ENCODE measurements around the gene ZNF653. TPM values are rescaled to one million over a fixed set of nuclear protein-coding genes. Genes with fewer than 3 reads are reported as not detected.

ZNF653 gene
- total RNA-seq, 2 experiments from 2014 or later = 7.4 to 7.5 TPM

GRCh38 chr19:11485245-11485837, 20.3 kb downstream of the ZNF653 start:
- Histone ChIP-seq H3K27me3 (ENCODE audit: control insufficient read depth in 1 of 2, insufficient read depth in 2 of 2, low read length in 2 of 2) (peaks cover 18 to 20% of the 10 kb centered on the region in 2 experiments), H3K4me1 (ENCODE audit: insufficient read depth, low read length) (peaks cover 27% of the 10 kb centered on the region), H3K36me3 (ENCODE audit: insufficient read depth, low read length) (peaks cover 9% of the 10 kb centered on the region), H3K9me3 (ENCODE audit: control insufficient read depth in 1 of 2, insufficient read depth in 1 of 2, low read length in 2 of 2) (peaks cover 0 to 21% of the 10 kb centered on the region in 2 experiments), H3K27ac (ENCODE audit: low read depth in 1 of 2, low read length in 2 of 2) (no peak overlapping the region), H3K4me3 (ENCODE audit: low read length) (no peak overlapping the region)
- intact Hi-C loops (cut with DNase I, micrococcal nuclease) = loop anchor here in 1 of 2 experiments (10.0 kb wide), 1 partner anchor 51 kb away; the partner anchor contains the start of genes ODAD3 and PRKCSH
- H3K36me3 Mint-ChIP-seq (ENCODE audit: low read depth) = peaks cover 10% of the 10 kb centered on the region
- ChIA-PET POLR2A (no interaction called here), CTCF (interaction anchor here (0.6 kb wide), 1 partner anchor 192 kb away, joined by 3 read pairs; no protein-coding TSS in a partner anchor)
- ATAC-seq (ENCODE audit: poor library complexity) (no peak), DNase-seq (no peak)
- no peak overlapping the region for H3K27ac Mint-ChIP-seq
- no peak overlapping the region for H3K4me3 Mint-ChIP-seq
- TF ChIP-seq CTCF (IDR thresholded peaks at IDR 0.05) = no peak
- no peaks in the 10 kb centered on the region for H3K9me3 Mint-ChIP-seq
- peaks cover 34% of the 10 kb centered on the region for H3K27me3 Mint-ChIP-seq
- H3K4me1 Mint-ChIP-seq (ENCODE audit: low read depth) = peaks cover 22% of the 10 kb centered on the region

- Histone ChIP-seq H3K36me3 (ENCODE audit: insufficient read depth, low read length) (peaks cover 7% of the 10 kb centered on the region), H3K27me3 (ENCODE audit: control insufficient read depth in 1 of 2, insufficient read depth in 2 of 2, low read length in 2 of 2) (peaks cover 24 to 31% of the 10 kb centered on the region in 2 experiments), H3K27ac (ENCODE audit: low read depth in 1 of 2, low read length in 2 of 2) (no peak overlapping the region), H3K9me3 (ENCODE audit: control insufficient read depth in 1 of 2, insufficient read depth in 1 of 2, low read length in 2 of 2) (peaks cover 0 to 25% of the 10 kb centered on the region in 2 experiments), H3K4me3 (ENCODE audit: low read length) (no peak overlapping the region), H3K4me1 (ENCODE audit: insufficient read depth, low read length) (peaks cover 36% of the 10 kb centered on the region)
- intact Hi-C loops (cut with DNase I, micrococcal nuclease) = loop anchor here (2.0 to 10.0 kb wide), 4 partner anchors 46 to 241 kb away; partner anchors contain the start of genes ODAD3 (in 2 of the 2) and PRKCSH (in 2 of the 2)
- ATAC-seq (ENCODE audit: poor library complexity) (no peak), DNase-seq (peak in 1 of 14 experiments; percentile 43)
- Mint-ChIP-seq H3K27ac (no peak overlapping the region), H3K4me1 (ENCODE audit: low read depth) (peaks cover 22% of the 10 kb centered on the region), H3K36me3 (ENCODE audit: low read depth) (peaks cover 8% of the 10 kb centered on the region), H3K4me3 (no peak overlapping the region), H3K9me3 (no peaks in the 10 kb centered on the region), H3K27me3 (peaks cover 42% of the 10 kb centered on the region)
- TF ChIP-seq CTCF (IDR thresholded peaks at IDR 0.05) = no peak
- ChIA-PET POLR2A (interaction anchor here (1.3 to 2.0 kb wide), 5 partner anchors 9 to 115 kb away, joined by 3 to 15 read pairs (median 5); partner anchors contain the start of genes ECSIT and SWSAP1), CTCF (interaction anchor here (1.2 to 1.8 kb wide), 7 partner anchors 10 to 193 kb away, joined by 3 to 28 read pairs (median 6); partner anchors contain the start of genes EPOR and SWSAP1)
These were observed 22.1 kb downstream of the ZNF653 start for GRCh38 chr19:11483366-11484111.

DNA sequence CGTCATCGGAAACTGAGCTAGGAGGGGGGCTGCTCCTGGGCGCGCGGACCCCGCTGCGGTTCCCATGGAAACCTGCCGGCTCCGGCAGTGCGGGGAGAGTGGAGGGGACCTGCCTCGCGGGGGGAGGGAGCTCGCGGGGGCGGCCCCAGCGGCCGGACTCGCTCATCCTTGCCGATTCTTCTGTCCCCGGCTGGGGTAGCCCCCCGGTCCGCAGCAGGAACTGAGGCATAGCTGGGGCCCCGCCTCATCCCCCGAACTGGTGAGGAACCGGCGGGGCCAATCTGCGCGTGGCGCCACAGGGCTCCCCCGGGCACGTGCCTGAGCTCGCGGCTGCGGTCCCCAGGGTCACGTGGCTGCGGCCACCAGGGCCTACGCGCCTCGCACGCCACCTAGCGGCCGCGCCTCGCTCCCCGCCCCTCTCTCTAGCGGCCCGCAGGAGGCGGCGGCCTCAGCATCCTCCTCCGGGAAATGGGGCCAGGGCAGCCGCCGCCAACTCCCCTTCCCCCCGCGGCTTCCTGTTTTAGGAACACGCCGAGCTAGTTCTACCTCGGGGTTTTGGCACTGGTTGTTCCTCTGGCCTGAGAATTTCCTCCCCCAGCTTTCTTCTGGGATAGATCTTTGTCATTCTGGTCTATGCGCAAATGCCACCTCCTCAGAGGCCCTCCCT, 23.1 kb downstream of the ZNF653 start:
- Mint-ChIP-seq H3K27ac (no peak overlapping the region), H3K36me3 (ENCODE audit: low read depth) (peaks cover 8% of the 10 kb centered on the region), H3K9me3 (no peaks in the 10 kb centered on the region), H3K4me3 (peak overlapping the region; percentile 2), H3K27me3 (peaks cover 52% of the 10 kb centered on the region), H3K4me1 (ENCODE audit: low read depth) (peaks cover 22% of the 10 kb centered on the region)
- ATAC-seq (ENCODE audit: poor library complexity) (peak; percentile 73), DNase-seq (peak; percentile 58 to 95 (median 78))
- H3K36me3 ChIP-seq (ENCODE audit: insufficient read depth, low read length) = peaks cover 6% of the 10 kb centered on the region
- peaks cover 36% of the 10 kb centered on the region for H3K4me1 ChIP-seq (ENCODE audit: insufficient read depth, low read length)
- H3K27me3 ChIP-seq (ENCODE audit: control insufficient read depth in 1 of 2, insufficient read depth in 2 of 2, low read length in 2 of 2) = peaks cover 27 to 35% of the 10 kb centered on the region in 2 experiments
- H3K4me3 ChIP-seq (ENCODE audit: low read length) = peak overlapping the region; percentile 7
- CTCF ChIA-PET = interaction anchor here (0.6 to 1.8 kb wide), 16 partner anchors 9 to 412 kb away, joined by 3 to 28 read pairs (median 4); partner anchors contain the start of genes CCDC159, EPOR, ODAD3 and PRKCSH
- POLR2A ChIA-PET = interaction anchor here (0.6 to 2.0 kb wide), 9 partner anchors 10 to 242 kb away, joined by 3 to 15 read pairs (median 5); partner anchors contain the start of genes ECSIT, ODAD3, PRKCSH and SWSAP1
- intact Hi-C loops (cut with DNase I, micrococcal nuclease) = loop anchor here (1.0 to 10.0 kb wide), 9 partner anchors 23 to 345 kb away; partner anchors contain the start of genes ODAD3 (in 2 of the 2), PRKCSH (in 2 of the 2) and ZNF653 (in 1 of the 2)
- H3K27ac ChIP-seq (ENCODE audit: low read depth in 1 of 2, low read length in 2 of 2) = no peak overlapping the region
- peaks cover 0 to 25% of the 10 kb centered on the region in 2 experiments for H3K9me3 ChIP-seq (ENCODE audit: control insufficient read depth in 1 of 2, insufficient read depth in 1 of 2, low read length in 2 of 2)
- peak; percentile 82 for TF ChIP-seq CTCF (IDR thresholded peaks at IDR 0.05)

All from CD4-positive, alpha-beta T cell (primary cell).